ENCODE data around the gene NPR1.
A peak's percentile ranks its signal among the peaks of the same experiment; 100 is the strongest.

NPR1 gene

DNA sequence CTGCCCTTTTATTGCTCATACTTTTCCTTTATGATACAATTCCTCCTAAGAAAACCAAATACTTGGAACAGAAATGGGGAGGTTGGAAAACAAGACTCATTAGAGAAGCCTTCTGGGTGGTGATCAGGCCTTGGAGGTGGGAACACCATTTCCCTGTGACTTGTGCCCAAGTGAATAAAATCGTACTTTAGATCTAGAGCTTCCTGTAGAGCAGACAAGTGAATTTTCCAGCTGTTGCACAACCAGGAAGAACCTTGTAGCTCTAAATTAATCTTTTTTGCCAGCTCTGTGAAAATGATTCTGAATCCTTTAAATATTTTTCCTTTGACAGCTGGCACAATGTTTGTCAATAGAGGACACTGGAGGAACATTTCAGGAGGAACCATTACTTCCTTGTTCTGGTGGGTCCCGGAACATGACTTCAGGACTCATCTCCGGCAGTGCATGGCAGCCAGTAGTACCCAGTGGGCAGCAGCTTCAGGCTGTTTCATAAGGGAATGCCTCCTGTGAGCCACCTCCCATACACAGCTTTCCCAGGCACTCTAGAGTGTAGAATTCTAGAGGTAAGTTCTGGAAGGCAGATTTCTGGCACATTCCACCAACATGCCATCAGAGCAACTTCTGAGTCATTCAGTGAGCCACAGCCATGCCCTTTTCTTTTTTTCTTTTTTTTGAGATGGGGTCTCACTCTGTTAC lies 25.5 kb upstream of the NPR1 start:
- TF ChIP-seq EZH2phosphoT487 (IDR thresholded peaks at IDR 0.05; ENCODE audit: low read length) (no peak), EZH2 (optimal IDR thresholded peaks at IDR 0.05; ENCODE audit: low read depth, low read length) (no peak)
- TF ChIP-seq, protein P1, sequence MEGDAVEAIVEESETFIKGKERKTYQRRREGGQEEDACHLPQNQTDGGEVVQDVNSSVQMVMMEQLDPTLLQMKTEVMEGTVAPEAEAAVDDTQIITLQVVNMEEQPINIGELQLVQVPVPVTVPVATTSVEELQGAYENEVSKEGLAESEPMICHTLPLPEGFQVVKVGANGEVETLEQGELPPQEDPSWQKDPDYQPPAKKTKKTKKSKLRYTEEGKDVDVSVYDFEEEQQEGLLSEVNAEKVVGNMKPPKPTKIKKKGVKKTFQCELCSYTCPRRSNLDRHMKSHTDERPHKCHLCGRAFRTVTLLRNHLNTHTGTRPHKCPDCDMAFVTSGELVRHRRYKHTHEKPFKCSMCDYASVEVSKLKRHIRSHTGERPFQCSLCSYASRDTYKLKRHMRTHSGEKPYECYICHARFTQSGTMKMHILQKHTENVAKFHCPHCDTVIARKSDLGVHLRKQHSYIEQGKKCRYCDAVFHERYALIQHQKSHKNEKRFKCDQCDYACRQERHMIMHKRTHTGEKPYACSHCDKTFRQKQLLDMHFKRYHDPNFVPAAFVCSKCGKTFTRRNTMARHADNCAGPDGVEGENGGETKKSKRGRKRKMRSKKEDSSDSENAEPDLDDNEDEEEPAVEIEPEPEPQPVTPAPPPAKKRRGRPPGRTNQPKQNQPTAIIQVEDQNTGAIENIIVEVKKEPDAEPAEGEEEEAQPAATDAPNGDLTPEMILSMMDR (IDR thresholded peaks at IDR 0.05; ENCODE audit: low read length) = no peak
- H3K9ac ChIP-seq (ENCODE audit: low read length) = no peak overlapping the region
- H3K4me2 ChIP-seq (ENCODE audit: low read depth, low read length) = no peak overlapping the region
- no peak overlapping the region for H2AFZ ChIP-seq (ENCODE audit: low read length)
- H3K27me3 ChIP-seq (replicated peaks; ENCODE audit: insufficient read depth, low read length) = no peaks in the 10 kb centered on the region
- no peak for DNase-seq
- H3K79me2 ChIP-seq (ENCODE audit: low read length) = no peaks in the 10 kb centered on the region
- no peaks in the 10 kb centered on the region for H3K9me2 ChIP-seq (replicated peaks; ENCODE audit: insufficient read depth, low read length)
- H3K4me3 ChIP-seq (ENCODE audit: low read length) = no peak overlapping the region
- no peaks in the 10 kb centered on the region for H3K36me3 ChIP-seq (replicated peaks; ENCODE audit: insufficient read depth, low read length)
- no peaks in the 10 kb centered on the region; the same call in 1 of the 2 replicates for H3F3A ChIP-seq (ENCODE audit: insufficient read depth, low read length)
- no peaks in the 10 kb centered on the region for H3K9me3 ChIP-seq (replicated peaks; ENCODE audit: insufficient read depth, low read length)
- no peaks in the 10 kb centered on the region for H4K20me1 ChIP-seq (ENCODE audit: insufficient read depth, low read length)
- 0 out of 2 replicates have a peak, but pooled peaks cover under 1% of the 10 kb centered on the region for H3K4me1 ChIP-seq (ENCODE audit: low read length)
- H3K27ac ChIP-seq (ENCODE audit: low read length) = no peak overlapping the region

DNA sequence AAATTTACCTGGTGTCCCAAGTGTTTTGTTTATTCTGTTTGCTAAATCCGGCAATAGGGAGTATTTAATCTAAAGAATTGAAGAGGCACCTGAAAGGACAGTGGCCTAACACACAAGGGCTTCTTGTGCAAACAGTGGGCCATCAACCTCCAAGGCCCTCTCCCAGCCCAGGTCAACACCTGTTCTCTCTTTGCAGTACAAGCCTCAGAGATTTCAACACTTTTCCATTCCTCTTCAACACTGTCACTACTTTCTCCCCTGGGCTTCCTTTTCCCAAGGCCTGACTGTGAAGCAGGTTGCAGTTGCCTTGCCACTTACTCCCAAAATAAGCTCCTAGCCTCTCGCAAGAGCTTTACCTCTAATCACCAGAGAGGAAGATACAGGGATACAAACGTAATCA lies 23.2 kb upstream of the NPR1 start:
- no peaks in the 10 kb centered on the region for H4K20me1 ChIP-seq (ENCODE audit: insufficient read depth, low read length)
- no peaks in the 10 kb centered on the region; the same call in 1 of the 2 replicates for H3F3A ChIP-seq (ENCODE audit: insufficient read depth, low read length)
- DNase-seq = no peak
- no peak overlapping the region for H3K27ac ChIP-seq (ENCODE audit: low read length)
- no peak overlapping the region for H3K4me3 ChIP-seq (ENCODE audit: low read length)
- no peaks in the 10 kb centered on the region for H3K27me3 ChIP-seq (replicated peaks; ENCODE audit: insufficient read depth, low read length)
- 0 out of 2 replicates have a peak, but pooled peaks cover 6% of the 10 kb centered on the region for H3K4me1 ChIP-seq (ENCODE audit: low read length)
- no peaks in the 10 kb centered on the region for H3K9me2 ChIP-seq (replicated peaks; ENCODE audit: insufficient read depth, low read length)
- H3K36me3 ChIP-seq (replicated peaks; ENCODE audit: insufficient read depth, low read length) = no peaks in the 10 kb centered on the region
- H2AFZ ChIP-seq (ENCODE audit: low read length) = no peak overlapping the region
- TF ChIP-seq, protein P1 (IDR thresholded peaks at IDR 0.05; ENCODE audit: low read length) = no peak
- TF ChIP-seq EZH2phosphoT487 (IDR thresholded peaks at IDR 0.05; ENCODE audit: low read length) (no peak), EZH2 (optimal IDR thresholded peaks at IDR 0.05; ENCODE audit: low read depth, low read length) (no peak)
- peaks cover 14% of the 10 kb centered on the region for H3K79me2 ChIP-seq (ENCODE audit: low read length)
- H3K4me2 ChIP-seq (ENCODE audit: low read depth, low read length) = no peak overlapping the region
- H3K9ac ChIP-seq (ENCODE audit: low read length) = no peak overlapping the region
- no peaks in the 10 kb centered on the region for H3K9me3 ChIP-seq (replicated peaks; ENCODE audit: insufficient read depth, low read length)

DNA sequence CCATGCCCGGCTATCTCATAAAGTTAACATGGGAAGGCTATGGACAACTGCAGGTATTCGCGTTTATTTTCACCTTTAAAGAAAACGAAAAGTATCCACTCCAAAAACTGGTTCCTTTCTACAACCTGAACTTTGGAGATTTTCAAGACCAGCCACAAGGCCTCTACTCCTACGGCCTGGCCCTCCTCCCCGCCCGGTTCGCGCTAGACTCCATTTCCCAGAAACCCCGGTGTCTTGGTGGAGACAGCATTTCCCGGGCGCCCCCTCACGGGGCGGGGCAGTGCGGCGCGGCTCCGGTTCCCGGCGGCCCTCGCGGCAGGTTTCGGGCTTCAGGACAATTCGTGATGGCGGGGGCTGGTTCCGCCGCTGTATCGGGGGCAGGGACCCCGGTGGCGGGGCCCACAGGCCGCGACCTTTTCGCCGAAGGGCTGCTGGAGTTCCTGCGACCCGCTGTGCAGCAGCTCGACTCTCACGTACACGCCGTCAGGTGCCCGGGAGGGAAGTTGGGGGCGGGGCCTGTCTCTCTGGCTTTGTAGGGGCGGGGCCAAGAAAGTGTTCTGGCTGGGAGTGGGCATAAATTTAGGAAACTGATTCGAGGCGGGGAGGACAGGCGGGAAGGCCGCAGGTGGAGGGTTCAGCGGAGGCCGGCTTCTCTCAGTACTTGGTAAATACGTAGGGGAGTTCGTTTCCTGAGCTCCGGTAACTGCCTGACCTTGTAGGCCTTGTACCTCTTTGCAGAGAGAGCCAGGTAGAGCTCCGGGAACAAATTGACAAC lies 19.9 kb upstream of the NPR1 start, which contains the start of gene SNAPIN:
SNAPIN (plus strand) TSS at position 304 of the 775 bp plus-strand sequence; CDS start at position 345, 41 bp downstream.
- H2AFZ ChIP-seq (ENCODE audit: low read length) = peak within 1 kb of the TSS; percentile 85

More for the DNA sequence above, 19.9 kb upstream of the NPR1 start, which contains the start of gene SNAPIN:
- peak within 1 kb of the TSS; percentile 79 for H3K9ac ChIP-seq (ENCODE audit: low read length)
- no peaks in the 10 kb centered on the region for H3K27me3 ChIP-seq (replicated peaks; ENCODE audit: insufficient read depth, low read length)
- H3K27ac ChIP-seq (ENCODE audit: low read length) = peak within 1 kb of the TSS; percentile 62; the same call in 1 of the 2 replicates
- H3K9me2 ChIP-seq (replicated peaks; ENCODE audit: insufficient read depth, low read length) = no peaks in the 10 kb centered on the region
- H3K9me3 ChIP-seq (replicated peaks; ENCODE audit: insufficient read depth, low read length) = no peaks in the 10 kb centered on the region
- H3K79me2 ChIP-seq (ENCODE audit: low read length) = peaks cover 20% of the 10 kb centered on the region
- H3K4me3 ChIP-seq (ENCODE audit: low read length) = peak within 1 kb of the TSS; percentile 82
- peaks cover 17% of the 10 kb centered on the region for H3K36me3 ChIP-seq (replicated peaks; ENCODE audit: insufficient read depth, low read length)
- TF ChIP-seq EZH2phosphoT487 (IDR thresholded peaks at IDR 0.05; ENCODE audit: low read length) (no peak), EZH2 (optimal IDR thresholded peaks at IDR 0.05; ENCODE audit: low read depth, low read length) (no peak)
- TF ChIP-seq, protein P1 (IDR thresholded peaks at IDR 0.05; ENCODE audit: low read length) = no peak
- no peaks in the 10 kb centered on the region for H4K20me1 ChIP-seq (ENCODE audit: insufficient read depth, low read length)
- peaks cover 22% of the 10 kb centered on the region for H3F3A ChIP-seq (ENCODE audit: insufficient read depth, low read length)
- H3K4me2 ChIP-seq (ENCODE audit: low read depth, low read length) = peak within 1 kb of the TSS; percentile 83
- H3K4me1 ChIP-seq (ENCODE audit: low read length) = 0 out of 2 replicates have a peak, but pooled peaks cover 6% of the 10 kb centered on the region
- peak; percentile 97 for DNase-seq

Data from MM.1S (cell line).